HG03196 (cell line): ENCODE data around the gene MRPL54.

Source experiments
- ATAC-seq: cut with Tn5 transposase; IDR thresholded peaks from one replicate; pipeline ENCODE4 v1.9.1; 2021; ENCODE audit not compliant: unreplicated experiment

Gene MRPL54

GRCh38 chr19:3762501-3763459 is at the start of gene MRPL54:
Gene MRPL54, plus strand, starts transcription at chr19:3762682. Its CDS starts 19 bp downstream, at chr19:3762701.
- ATAC-seq, result peak; percentile 61

- no peak for ATAC-seq
These were observed 46.3 kb upstream of the MRPL54 start for GRCh38 chr19:3716147-3716668.

- ATAC-seq, result no peak
These were observed 42.6 kb upstream of the MRPL54 start for GRCh38 chr19:3719868-3720267.

GRCh38 chr19:3720349-3720917 is 42.0 kb upstream of the MRPL54 start:
- ATAC-seq, result no peak

GRCh38 chr19:3721131-3721886 is 41.2 kb upstream of the MRPL54 start:
- no peak for ATAC-seq

- no peak for ATAC-seq
These were observed 40.5 kb upstream of the MRPL54 start for GRCh38 chr19:3721887-3722442.

GRCh38 chr19:3722443-3723109 is 39.9 kb upstream of the MRPL54 start:
- ATAC-seq, result no peak

GRCh38 chr19:3723110-3723488 is 39.4 kb upstream of the MRPL54 start:
- ATAC-seq, result no peak

GRCh38 chr19:3723883-3724282 is 38.6 kb upstream of the MRPL54 start:
- ATAC-seq, result no peak

- no peak for ATAC-seq
These were observed 37.4 kb upstream of the MRPL54 start for GRCh38 chr19:3725121-3725520.

- no peak for ATAC-seq
These were observed 36.7 kb upstream of the MRPL54 start for GRCh38 chr19:3725640-3726310.

- ATAC-seq, result no peak
These were observed 32.0 kb upstream of the MRPL54 start for GRCh38 chr19:3730457-3730958.

GRCh38 chr19:3732108-3732507 is 30.4 kb upstream of the MRPL54 start:
- ATAC-seq, result no peak

- no peak for ATAC-seq
These were observed 28.8 kb upstream of the MRPL54 start for GRCh38 chr19:3733549-3734309.

- ATAC-seq, result no peak
These were observed 28.2 kb upstream of the MRPL54 start for GRCh38 chr19:3734310-3734600.

- ATAC-seq, result no peak
These were observed 26.3 kb upstream of the MRPL54 start for GRCh38 chr19:3736106-3736724.

- ATAC-seq, result no peak
These were observed 24.8 kb upstream of the MRPL54 start for GRCh38 chr19:3737487-3738205.
